GOT3 (cell line): Measurements from ENCODE around the gene CTNND2.

Experiments
- DNase-seq: peaks from one replicate; lab custom pipeline; 2025; ENCODE audit warnings: mixed read lengths; lab: John Stamatoyannopoulos, UW

CTNND2 gene

DNA sequence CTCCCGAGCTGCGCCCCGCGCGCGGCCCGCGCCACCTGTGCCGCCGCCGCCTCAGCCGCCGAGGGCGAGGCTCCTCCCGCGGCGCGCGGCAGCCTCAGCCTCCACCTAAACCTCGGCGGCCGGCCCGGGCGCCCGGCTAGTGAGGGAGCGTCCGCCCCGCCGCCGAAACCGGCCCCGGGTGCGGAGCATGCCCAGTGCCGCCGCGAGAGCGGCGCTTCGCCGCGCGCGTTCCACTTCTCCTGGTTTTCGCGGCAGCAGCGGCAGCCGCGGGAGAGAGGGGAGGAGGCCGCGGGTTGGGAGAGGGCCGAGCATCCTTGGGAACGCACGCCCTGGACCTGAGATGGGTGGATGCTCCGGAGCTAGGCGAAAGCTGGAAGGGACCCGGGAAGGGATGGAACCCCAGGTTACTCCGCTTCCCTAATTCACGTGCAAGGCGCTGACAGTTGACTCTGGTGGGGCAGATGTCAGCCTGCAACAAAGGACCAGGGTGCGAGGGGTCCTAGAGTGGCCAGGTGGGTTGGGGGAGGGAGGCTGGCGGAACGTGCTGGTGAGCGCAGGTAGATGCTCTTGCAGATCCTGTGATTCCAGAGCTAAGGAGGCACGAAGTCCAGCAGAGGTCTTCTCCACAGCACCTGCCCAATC, at the start of gene CTNND2:
CTNND2 (minus strand) TSS at position 182 of the 642 bp plus-strand sequence. CDS start 593 bp downstream, outside the sequence.
- no peak for DNase-seq

GRCh38 chr5:11946317-11946716, 42.1 kb upstream of the CTNND2 start:
- no peak for DNase-seq

DNA sequence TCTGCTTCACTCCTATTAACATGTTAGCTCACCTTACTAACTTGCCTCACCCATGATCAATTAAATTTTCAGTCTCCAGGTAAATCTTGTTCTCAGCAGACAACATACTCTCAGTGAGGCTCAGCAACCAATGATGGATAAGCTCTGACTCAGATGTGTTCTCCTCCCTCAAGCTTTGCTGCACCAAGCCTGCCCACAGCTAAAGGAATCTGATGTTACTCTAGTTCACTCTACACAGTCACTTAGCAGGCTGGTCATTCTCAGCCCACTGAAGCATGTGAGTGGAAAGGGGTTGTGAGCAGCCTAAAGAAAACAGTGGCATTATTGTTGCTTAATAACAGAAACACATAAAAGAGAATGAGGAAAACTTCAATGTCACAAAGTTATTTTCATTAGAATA, 37.3 kb upstream of the CTNND2 start:
- DNase-seq = no peak

- DNase-seq = no peak
Measured at GRCh38 chr5:11931638-11932037, 27.4 kb upstream of the CTNND2 start.

DNA sequence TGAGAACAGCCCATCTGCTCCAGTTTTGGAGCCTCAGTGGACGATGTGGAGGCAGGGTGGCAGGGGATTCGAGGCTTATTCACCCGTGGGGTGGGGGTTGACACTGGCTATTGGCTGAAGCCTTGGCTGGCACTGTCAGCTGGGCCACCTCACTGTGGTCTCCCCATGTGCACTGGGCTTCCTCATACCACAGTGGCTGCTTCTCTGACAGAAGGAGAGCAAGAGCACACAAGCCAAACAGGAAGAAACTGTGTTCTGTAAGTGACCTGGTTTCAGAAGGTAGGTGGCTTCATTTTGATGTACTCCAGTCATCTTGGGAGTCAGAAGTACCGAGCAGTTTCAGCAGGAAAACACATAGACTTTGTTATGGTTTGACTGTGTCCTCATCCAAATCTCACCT, 24.7 kb upstream of the CTNND2 start:
- no peak for DNase-seq

DNA sequence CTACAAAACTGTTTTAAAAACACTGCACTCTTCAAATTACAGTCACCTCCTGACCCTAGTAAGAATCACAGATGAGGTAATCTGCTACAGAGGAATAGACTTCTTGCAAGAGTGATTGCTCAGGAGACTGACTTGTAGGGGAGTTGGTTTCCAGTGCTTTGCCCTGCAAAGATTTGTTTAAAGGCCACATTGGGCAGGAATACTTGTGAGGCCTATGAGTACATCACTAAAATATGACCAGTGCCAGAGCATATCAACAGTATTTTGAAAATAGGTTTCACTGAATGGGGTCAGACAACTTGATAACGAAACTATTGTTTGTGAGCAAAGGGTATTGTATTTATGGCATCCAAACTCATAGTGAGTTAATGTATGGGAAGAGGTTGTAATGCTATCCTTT, 21.5 kb upstream of the CTNND2 start:
- DNase-seq = no peak

GRCh38 chr5:11922394-11922793, 18.1 kb upstream of the CTNND2 start:
- DNase-seq = no peak

DNA sequence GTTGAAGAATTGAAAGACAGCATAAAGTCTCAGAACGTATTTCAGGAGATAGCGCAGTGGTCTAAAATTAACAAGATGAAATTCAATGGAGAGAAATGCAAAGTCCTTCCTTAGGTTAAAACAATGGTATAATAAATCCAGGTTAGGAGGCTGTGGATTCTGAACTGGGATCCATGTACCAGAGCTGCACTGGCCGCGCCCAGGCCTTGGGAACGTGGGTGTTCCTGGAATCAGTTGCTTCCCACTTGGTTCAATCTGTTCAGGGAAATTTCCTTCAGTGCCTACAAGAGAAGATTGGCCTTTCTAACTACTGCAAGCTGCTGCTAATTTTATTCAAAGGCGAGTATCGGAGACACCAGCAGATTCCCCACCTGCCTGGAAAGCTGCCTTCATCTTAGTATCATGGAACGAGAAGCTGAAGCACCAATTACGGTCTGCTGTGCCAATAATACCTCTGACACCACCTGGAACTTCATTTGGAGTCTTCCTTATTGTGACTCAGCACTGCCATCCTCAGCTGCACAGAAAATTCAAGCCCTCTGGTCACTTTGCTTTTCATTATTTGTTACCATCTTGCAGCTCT, 14.3 kb upstream of the CTNND2 start:
- DNase-seq = no peak

- DNase-seq = no peak
Measured at GRCh38 chr5:11909471-11909870, 5.2 kb upstream of the CTNND2 start.

GRCh38 chr5:11906497-11906896, 2.3 kb upstream of the CTNND2 start:
- no peak for DNase-seq

DNA sequence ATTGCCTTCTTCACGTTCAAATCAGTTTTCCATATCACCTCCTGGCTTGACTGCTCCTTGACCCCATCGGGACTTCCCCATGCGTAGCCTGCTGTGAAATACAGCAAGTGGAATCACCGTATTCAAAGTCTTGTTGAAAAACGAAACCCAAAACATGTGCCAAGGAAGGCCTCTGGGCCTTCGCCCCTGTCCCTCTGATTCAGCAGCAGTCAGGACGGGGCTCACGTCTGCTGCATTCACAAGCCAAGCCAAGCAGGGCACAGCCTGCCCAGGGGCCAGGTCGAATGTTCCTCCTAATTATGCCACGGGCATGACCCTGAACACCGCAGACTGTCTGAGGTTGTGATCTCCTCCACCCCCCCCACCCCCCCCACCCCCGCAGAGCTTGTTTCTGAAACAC, 960 bp upstream of the CTNND2 start:
- no peak for DNase-seq

- DNase-seq = no peak
Measured at GRCh38 chr5:11903614-11904264, 507 bp downstream of the CTNND2 start.

- DNase-seq = no peak
Measured at GRCh38 chr5:11903121-11903613, 1.1 kb downstream of the CTNND2 start.

DNA sequence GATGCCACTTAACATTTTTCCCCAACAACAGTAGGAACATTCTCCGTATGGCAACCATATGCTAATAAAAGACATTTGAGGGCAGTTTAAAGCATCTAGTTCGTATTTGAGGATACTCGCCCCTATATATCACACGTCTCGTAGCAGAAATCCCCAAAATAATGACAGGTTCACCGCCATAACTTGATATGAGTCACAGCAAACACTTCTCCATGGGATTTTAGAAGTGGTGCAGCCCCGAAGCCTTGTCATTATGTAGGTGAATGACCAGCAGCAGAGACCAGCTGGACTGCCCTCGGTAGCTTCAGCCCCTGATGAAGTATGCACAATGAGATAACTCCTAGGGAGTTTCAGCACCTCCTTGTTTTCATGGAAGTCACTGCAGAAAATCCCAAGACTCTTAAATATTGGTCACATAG, 2.0 kb downstream of the CTNND2 start:
- no peak for DNase-seq

- DNase-seq = no peak
Measured at GRCh38 chr5:11898787-11899186, 5.5 kb downstream of the CTNND2 start.

- DNase-seq = no peak
Measured at GRCh38 chr5:11897781-11898180, 6.5 kb downstream of the CTNND2 start.

- DNase-seq = no peak
Measured at GRCh38 chr5:11894992-11895391, 9.3 kb downstream of the CTNND2 start.

DNA sequence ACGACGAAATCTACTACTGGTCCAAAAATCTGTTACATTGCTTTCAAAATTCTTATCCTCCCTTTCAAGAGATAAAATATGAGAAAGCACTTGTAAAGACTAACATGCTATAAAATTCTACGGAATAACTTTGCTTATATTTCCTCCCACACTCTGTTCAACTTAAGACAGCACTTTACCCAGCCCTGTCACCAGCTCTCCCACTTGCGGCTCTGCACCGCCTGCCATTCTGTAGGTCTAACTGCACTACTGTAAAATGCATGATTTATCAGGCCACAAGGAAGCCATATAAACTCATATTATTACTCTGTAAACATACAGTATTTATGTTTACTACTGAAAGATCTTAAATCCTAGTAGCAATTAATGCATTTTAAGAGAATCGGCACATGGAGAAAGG, 11.4 kb downstream of the CTNND2 start:
- no peak for DNase-seq

DNA sequence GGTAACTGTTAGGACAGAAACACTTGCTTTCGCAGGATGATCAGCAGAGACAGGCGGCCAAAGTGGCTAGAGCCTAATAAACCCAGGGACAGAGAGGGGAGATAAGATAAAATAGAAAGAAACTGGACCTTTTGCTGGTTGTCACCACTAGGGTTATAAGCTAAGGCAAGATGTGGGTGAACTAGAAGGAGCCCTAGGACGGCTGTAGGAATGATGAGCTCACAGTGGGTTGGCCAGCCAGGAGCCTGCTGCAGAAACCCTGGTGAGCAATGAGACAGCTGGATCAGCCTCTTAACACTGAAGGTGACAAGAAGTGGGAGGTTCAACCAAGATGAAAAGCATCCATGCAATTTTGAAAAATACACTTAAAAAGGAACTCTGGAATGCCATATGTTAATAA, 13.5 kb downstream of the CTNND2 start:
- DNase-seq = no peak

- no peak for DNase-seq
Measured at GRCh38 chr5:11888221-11888620, 16.0 kb downstream of the CTNND2 start.

GRCh38 chr5:11878814-11879213, 25.4 kb downstream of the CTNND2 start:
- no peak for DNase-seq

GRCh38 chr5:11873587-11873986, 30.7 kb downstream of the CTNND2 start:
- no peak for DNase-seq

- no peak for DNase-seq
Measured at GRCh38 chr5:11869203-11869602, 35.0 kb downstream of the CTNND2 start.
